Measurements from ENCODE around the gene MBD6. TPM values are rescaled to one million over a fixed set of nuclear protein-coding genes. Genes with fewer than 3 reads are reported as not detected.

MBD6 gene
- polyA plus RNA-seq, 1 donor (not counting 4 experiments of a cell fraction or from before 2014, with no cell fraction given), result 1.8 TPM

GRCh38 chr12:57519796-57520052 is 2.9 kb upstream of the MBD6 start:
- Histone ChIP-seq H2AFZ (ENCODE audit: control insufficient read depth, low read length) (no peak overlapping the region), H3K4me2 (ENCODE audit: control insufficient read depth, extremely low read depth, insufficient read depth, low read depth, low read length) (peak overlapping the region; percentile 97), H3K36me3 (ENCODE audit: control insufficient read depth in 2 of 2, extremely low read depth in 1 of 2, insufficient read depth in 2 of 2, low read length in 2 of 2) (peaks cover 33 to 58% of the 10 kb centered on the region in 2 experiments), H3K27me3 (ENCODE audit: control insufficient read depth, extremely low read depth, insufficient read depth, low read length) (no peaks in the 10 kb centered on the region), H3K9me1 (ENCODE audit: control insufficient read depth, extremely low read depth, insufficient read depth, low read length) (peaks cover 2% of the 10 kb centered on the region), H3K9ac (ENCODE audit: control insufficient read depth, extremely low read depth, insufficient read depth, low read length) (peak overlapping the region; percentile 100), H4K20me1 (ENCODE audit: control insufficient read depth, extremely low read depth, insufficient read depth, low read length) (peaks cover 21% of the 10 kb centered on the region), H3K27ac (ENCODE audit: control insufficient read depth, insufficient read depth, low read length) (peak overlapping the region; percentile 99), H3K9me3 (ENCODE audit: control insufficient read depth, low read depth, low read length) (no peaks in the 10 kb centered on the region), H3K4me1 (ENCODE audit: control insufficient read depth, extremely low read depth, insufficient read depth, low read length) (peaks cover 33% of the 10 kb centered on the region), H3K4me3 (ENCODE audit: control insufficient read depth in 2 of 3, extremely low read depth in 1 of 3, insufficient read depth in 2 of 3, low read depth in 1 of 3, low read length in 3 of 3) (peak overlapping the region; percentile 89 to 99 (median 90)), H3K79me2 (ENCODE audit: control insufficient read depth, insufficient read depth, low read length) (peaks cover 38% of the 10 kb centered on the region)
- no peak for FAIRE-seq
- TF ChIP-seq EZH2 (IDR thresholded peaks at IDR 0.05; ENCODE audit: low read length), result no peak
- no peak for TF ChIP-seq CTCF (optimal IDR thresholded peaks at IDR 0.05 in 1 of 3, IDR thresholded peaks at IDR 0.05 in 1 of 3, conservative IDR thresholded peaks at IDR 0.05 in 1 of 3; ENCODE audit: extremely low read depth in 1 of 3, insufficient read depth in 2 of 3, low read length in 3 of 3)
- no peak for DNase-seq (ENCODE audit: low read depth, low spot score)
- dilution Hi-C loops (cut with MboI; ENCODE audit: extremely low pct_ligation_motif_present, low sequenced_read_pairs), result no loop called here

- FAIRE-seq (no peak), DNase-seq (ENCODE audit: low read depth, low spot score) (peak; percentile 92)
- Histone ChIP-seq H3K4me3 (ENCODE audit: control insufficient read depth in 2 of 3, extremely low read depth in 1 of 3, insufficient read depth in 2 of 3, low read depth in 1 of 3, low read length in 3 of 3) (peak within 1 kb of the TSS; percentile 89 to 99 (median 90)), H3K36me3 (ENCODE audit: control insufficient read depth in 2 of 2, extremely low read depth in 1 of 2, insufficient read depth in 2 of 2, low read length in 2 of 2) (peaks cover 30 to 53% of the 10 kb centered on the region in 2 experiments), H3K9me3 (ENCODE audit: control insufficient read depth, low read depth, low read length) (no peaks in the 10 kb centered on the region), H3K4me2 (ENCODE audit: control insufficient read depth, extremely low read depth, insufficient read depth, low read depth, low read length) (peak within 1 kb of the TSS; percentile 97), H3K4me1 (ENCODE audit: control insufficient read depth, extremely low read depth, insufficient read depth, low read length) (peaks cover 36% of the 10 kb centered on the region), H3K27ac (ENCODE audit: control insufficient read depth, insufficient read depth, low read length) (peak within 1 kb of the TSS; percentile 99), H3K27me3 (ENCODE audit: control insufficient read depth, extremely low read depth, insufficient read depth, low read length) (no peaks in the 10 kb centered on the region), H2AFZ (ENCODE audit: control insufficient read depth, low read length) (peak within 1 kb of the TSS; percentile 68), H3K9me1 (ENCODE audit: control insufficient read depth, extremely low read depth, insufficient read depth, low read length) (peaks cover 2% of the 10 kb centered on the region), H3K79me2 (ENCODE audit: control insufficient read depth, insufficient read depth, low read length) (peaks cover 42% of the 10 kb centered on the region), H3K9ac (ENCODE audit: control insufficient read depth, extremely low read depth, insufficient read depth, low read length) (peak within 1 kb of the TSS; percentile 100), H4K20me1 (ENCODE audit: control insufficient read depth, extremely low read depth, insufficient read depth, low read length) (peaks cover 17% of the 10 kb centered on the region)
- TF ChIP-seq CTCF (optimal IDR thresholded peaks at IDR 0.05 in 1 of 3, IDR thresholded peaks at IDR 0.05 in 1 of 3, conservative IDR thresholded peaks at IDR 0.05 in 1 of 3; ENCODE audit: extremely low read depth in 1 of 3, insufficient read depth in 2 of 3, low read length in 3 of 3) (no peak), EZH2 (IDR thresholded peaks at IDR 0.05; ENCODE audit: low read length) (no peak)
- dilution Hi-C loops (cut with MboI; ENCODE audit: extremely low pct_ligation_motif_present, low sequenced_read_pairs), result no loop called here
These were observed 2.4 kb upstream of the MBD6 start, which contains the start of gene DDIT3 for GRCh38 chr12:57520053-57520818. DDIT3 (minus strand) TSS chr12:57520514; CDS start chr12:57517406, 3,108 bp downstream.

Data from keratinocyte (primary cell).